ENCODE measurements around the gene POLR2H.

- no peak for TF ChIP-seq CTCF (IDR thresholded peaks at IDR 0.05)
- no peak for TF ChIP-seq POLR2AphosphoS5 (IDR thresholded peaks at IDR 0.05; ENCODE audit: low read depth, low read length)
- TF ChIP-seq, protein P1, sequence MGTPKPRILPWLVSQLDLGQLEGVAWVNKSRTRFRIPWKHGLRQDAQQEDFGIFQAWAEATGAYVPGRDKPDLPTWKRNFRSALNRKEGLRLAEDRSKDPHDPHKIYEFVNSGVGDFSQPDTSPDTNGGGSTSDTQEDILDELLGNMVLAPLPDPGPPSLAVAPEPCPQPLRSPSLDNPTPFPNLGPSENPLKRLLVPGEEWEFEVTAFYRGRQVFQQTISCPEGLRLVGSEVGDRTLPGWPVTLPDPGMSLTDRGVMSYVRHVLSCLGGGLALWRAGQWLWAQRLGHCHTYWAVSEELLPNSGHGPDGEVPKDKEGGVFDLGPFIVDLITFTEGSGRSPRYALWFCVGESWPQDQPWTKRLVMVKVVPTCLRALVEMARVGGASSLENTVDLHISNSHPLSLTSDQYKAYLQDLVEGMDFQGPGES (IDR thresholded peaks at IDR 0.05; ENCODE audit: low read depth, low read length) = no peak
- no peak for TF ChIP-seq USF2 (IDR thresholded peaks at IDR 0.05; ENCODE audit: borderline replicate concordance, low read depth, low read length)
- no peak for TF ChIP-seq MXI1 (IDR thresholded peaks at IDR 0.05; ENCODE audit: low read depth, low read length)
- TF ChIP-seq TAF1 (IDR thresholded peaks at IDR 0.05; ENCODE audit: borderline replicate concordance, low read depth, low read length) = no peak
- TF ChIP-seq MEF2A (IDR thresholded peaks at IDR 0.05; ENCODE audit: borderline replicate concordance, low read depth) = no peak
- no peak for TF ChIP-seq RAD21 (IDR thresholded peaks at IDR 0.05; ENCODE audit: low read length)
- TF ChIP-seq, protein P2, sequence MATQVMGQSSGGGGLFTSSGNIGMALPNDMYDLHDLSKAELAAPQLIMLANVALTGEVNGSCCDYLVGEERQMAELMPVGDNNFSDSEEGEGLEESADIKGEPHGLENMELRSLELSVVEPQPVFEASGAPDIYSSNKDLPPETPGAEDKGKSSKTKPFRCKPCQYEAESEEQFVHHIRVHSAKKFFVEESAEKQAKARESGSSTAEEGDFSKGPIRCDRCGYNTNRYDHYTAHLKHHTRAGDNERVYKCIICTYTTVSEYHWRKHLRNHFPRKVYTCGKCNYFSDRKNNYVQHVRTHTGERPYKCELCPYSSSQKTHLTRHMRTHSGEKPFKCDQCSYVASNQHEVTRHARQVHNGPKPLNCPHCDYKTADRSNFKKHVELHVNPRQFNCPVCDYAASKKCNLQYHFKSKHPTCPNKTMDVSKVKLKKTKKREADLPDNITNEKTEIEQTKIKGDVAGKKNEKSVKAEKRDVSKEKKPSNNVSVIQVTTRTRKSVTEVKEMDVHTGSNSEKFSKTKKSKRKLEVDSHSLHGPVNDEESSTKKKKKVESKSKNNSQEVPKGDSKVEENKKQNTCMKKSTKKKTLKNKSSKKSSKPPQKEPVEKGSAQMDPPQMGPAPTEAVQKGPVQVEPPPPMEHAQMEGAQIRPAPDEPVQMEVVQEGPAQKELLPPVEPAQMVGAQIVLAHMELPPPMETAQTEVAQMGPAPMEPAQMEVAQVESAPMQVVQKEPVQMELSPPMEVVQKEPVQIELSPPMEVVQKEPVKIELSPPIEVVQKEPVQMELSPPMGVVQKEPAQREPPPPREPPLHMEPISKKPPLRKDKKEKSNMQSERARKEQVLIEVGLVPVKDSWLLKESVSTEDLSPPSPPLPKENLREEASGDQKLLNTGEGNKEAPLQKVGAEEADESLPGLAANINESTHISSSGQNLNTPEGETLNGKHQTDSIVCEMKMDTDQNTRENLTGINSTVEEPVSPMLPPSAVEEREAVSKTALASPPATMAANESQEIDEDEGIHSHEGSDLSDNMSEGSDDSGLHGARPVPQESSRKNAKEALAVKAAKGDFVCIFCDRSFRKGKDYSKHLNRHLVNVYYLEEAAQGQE (IDR thresholded peaks at IDR 0.05; ENCODE audit: low read depth, low read length) = no peak
Observed at GRCh38 chr3:184379358-184380184, 18.1 kb downstream of the POLR2H start, which contains the start of gene CHRD.

Data from SK-N-SH (cell line).